K562 (cell line): ENCODE results near the gene ITPKB. TPM values are rescaled to one million over a fixed set of nuclear protein-coding genes. Genes with fewer than 3 reads are reported as not detected.

Source experiments
- ATAC-seq: fragments of 200-7000 bp; cut with Tn5 transposase; 3 replicates; pipeline ENCODE4 v1.9.1; 2020; ENCODE audit warnings: moderate library complexity
- BruUV-seq: library from RNA; stranded (reverse); fragments of 400-500 nt; replicated peaks from 2 replicates; lab custom pipeline; 2021; lab: Mats Ljungman, UMichigan
- CTCF ChIA-PET: fragments of 300-600 bp; formaldehyde crosslinking; extraction: SDS; loops from one replicate; lab custom pipeline; 2021; ENCODE audit warnings: low intra/inter-chr PET ratio; lab: Yijun Ruan, JAX
- POLR2A ChIA-PET: fragments of 300-600, 350-650 bp; sonication (Branson Sonifier 250); formaldehyde crosslinking; extraction: SDS; loops from one replicate; lab custom pipeline; 2021; ENCODE audit warnings: antibody characterized with exemption, inconsistent platforms; lab: Yijun Ruan, JAX
- DNase-seq, 4 experiments: peaks; one replicate each; pipeline versions ENCODE4 v3.0.0 to v3.0.0-alpha.2; 2011 to 2018; ENCODE audit warnings: low spot score in 3 of 4, mixed read lengths in 3 of 4; ENCODE audit errors: extremely low read depth in 1 of 4
- FAIRE-seq: peaks from 2 replicates; lab custom pipeline; 2011; peaks lifted over from hg19 to GRCh38; lab: Jason Lieb, UNC
- H2AFZ ChIP-seq: 2 replicates; pipeline ENCODE4 v1.6.0; 2011; ENCODE audit warnings: low read depth, low read length, control low read depth, inconsistent platforms
- H3K27ac ChIP-seq: fragments of 200-600 bp; 3 replicates; pipeline ENCODE4 v1.8.0; 2011; ENCODE audit warnings: low read depth, mild to moderate bottlenecking, control low read depth, inconsistent platforms, low read length, moderate library complexity, mixed read lengths; ENCODE audit errors: extremely low read depth
- H3K27me3 ChIP-seq, 2 experiments: fragments of 300-600 bp in 1 of 2; 2 replicates in 1 of 2; 3 replicates in 1 of 2; pipeline versions ENCODE4 v1.6.0 to v1.8.0; 2011; ENCODE audit warnings: inconsistent platforms in 2 of 2, low read length in 2 of 2, mild to moderate bottlenecking in 1 of 2, mixed read lengths in 1 of 2, moderate library complexity in 1 of 2; ENCODE audit not compliant: control insufficient read depth in 2 of 2, insufficient read depth in 2 of 2
- H3K36me3 ChIP-seq: fragments of 300-600 bp; 3 replicates; pipeline ENCODE4 v1.8.0; 2011; ENCODE audit warnings: mild to moderate bottlenecking, low read length, inconsistent platforms; ENCODE audit not compliant: control insufficient read depth, insufficient read depth
- H3K4me1 ChIP-seq, 2 experiments: fragments of 200-600 bp in 1 of 2; replicated peaks in 1 of 2; 2 replicates in 1 of 2; 3 replicates in 1 of 2; pipeline versions ENCODE4 v1.5.1 to v1.8.0; 2011; ENCODE audit warnings: inconsistent platforms in 2 of 2, low read length in 2 of 2, mild to moderate bottlenecking in 1 of 2, mixed read lengths in 1 of 2, moderate library complexity in 1 of 2; ENCODE audit not compliant: control insufficient read depth in 2 of 2, insufficient read depth in 2 of 2
- H3K4me2 ChIP-seq: 2 replicates; pipeline ENCODE4 v1.6.1; 2011; ENCODE audit warnings: low read length, control low read depth, inconsistent platforms, mixed read lengths; ENCODE audit not compliant: insufficient read depth
- H3K4me3 ChIP-seq: fragments of 200-600 bp; sonication (generic), shearing (Covaris generic); 2 replicates; pipeline ENCODE4 v1.5.1; 2016; ENCODE audit warnings: control low read depth, inconsistent platforms
- H3K79me2 ChIP-seq: fragments of 200-600 bp; 3 replicates; pipeline ENCODE4 v1.8.0; 2011; ENCODE audit warnings: low read length, inconsistent platforms; ENCODE audit not compliant: control insufficient read depth, insufficient read depth
- H3K9ac ChIP-seq, 2 experiments: 2 replicates each; pipeline versions ENCODE4 v1.6.0 to v1.6.1; 2011; ENCODE audit warnings: low read depth in 2 of 2, low read length in 2 of 2, control low read depth in 1 of 2, inconsistent platforms in 1 of 2, mild to moderate bottlenecking in 1 of 2, mixed read lengths in 1 of 2; ENCODE audit not compliant: insufficient read depth in 1 of 2
- H3K9me1 ChIP-seq: one replicate; pipeline ENCODE4 v1.6.0; 2011; ENCODE audit warnings: inconsistent platforms, mild to moderate bottlenecking, low read length, moderate library complexity; ENCODE audit not compliant: control insufficient read depth, insufficient read depth
- H3K9me3 ChIP-seq: replicated peaks from 2 replicates; pipeline ENCODE4 v1.5.1; 2011; ENCODE audit warnings: low read depth, low read length, inconsistent platforms; ENCODE audit not compliant: control insufficient read depth, insufficient read depth
- H4K20me1 ChIP-seq: replicated peaks from 2 replicates; pipeline ENCODE4 v1.6.1; 2011; ENCODE audit warnings: low read length, inconsistent platforms, mixed read lengths; ENCODE audit not compliant: control insufficient read depth, insufficient read depth
- C11orf30 ChIP-seq: fragments of 450-650 bp; IDR thresholded peaks from 2 replicates; pipeline ENCODE4 v1.6.1; 2016; ENCODE audit warnings: low read depth, mild to moderate bottlenecking
- CBX2 ChIP-seq: fragments of 200-600 bp; sonication (generic); IDR thresholded peaks from one replicate; pipeline ENCODE4 v1.6.1; 2012; ENCODE audit warnings: mild to moderate bottlenecking, low read length, inconsistent platforms; ENCODE audit not compliant: insufficient read depth, poor library complexity, severe bottlenecking
- CREBBP ChIP-seq: IDR thresholded peaks from one replicate; pipeline ENCODE4 v1.6.1; 2012; ENCODE audit warnings: low read depth, mild to moderate bottlenecking, control low read depth, inconsistent platforms, low read length
- JUN ChIP-seq, 2 experiments: sonication (generic) in 1 of 2; formaldehyde crosslinking in 1 of 2; IDR thresholded peaks; 2 replicates each; pipeline versions ENCODE4 v1.6.1 to v1.8.0; 2012 to 2022; ENCODE audit warnings: borderline replicate concordance in 2 of 2, mild to moderate bottlenecking in 2 of 2, improper control_type of control experiment in 1 of 2, low read depth in 1 of 2, low read length in 1 of 2, missing genetic modification reagents in 1 of 2
- SMAD1 ChIP-seq: fragments of 150-350 bp; IDR thresholded peaks from 2 replicates; pipeline ENCODE4 v1.6.1; 2014; ENCODE audit warnings: low read length, low read depth; ENCODE audit not compliant: partially characterized antibody
- ZFP36 ChIP-seq: fragments of 150-350 bp; IDR thresholded peaks from 2 replicates; pipeline ENCODE4 v1.6.1; 2018; ENCODE audit warnings: low read length, low read depth; ENCODE audit not compliant: partially characterized antibody
- ZNF133 ChIP-seq: fragments of 250-450 bp; sonication (Bioruptor Pico); IDR thresholded peaks from 2 replicates; pipeline ENCODE4 v1.4.0; 2020; ENCODE audit warnings: mild to moderate bottlenecking
- ZNF347 ChIP-seq: fragments of 450-650 bp; formaldehyde crosslinking; IDR thresholded peaks from 2 replicates; pipeline ENCODE4 v1.4.0; 2020; ENCODE audit warnings: low read depth, mild to moderate bottlenecking, moderate library complexity
- ZNF551 ChIP-seq: fragments of 250-450 bp; sonication (Bioruptor Pico); IDR thresholded peaks from 2 replicates; pipeline ENCODE4 v1.5.0; 2021; ENCODE audit warnings: mild to moderate bottlenecking, moderate library complexity
- ZNF695 ChIP-seq: fragments of 450-650 bp; formaldehyde crosslinking; IDR thresholded peaks from 2 replicates; pipeline ENCODE4 v1.4.0; 2020; ENCODE audit warnings: mild to moderate bottlenecking, moderate library complexity
- WGBS: fragments of 100-300 bp; shearing (Covaris generic); methylation state at CpG from one replicate; pipeline ENCODE4 v1.1.6; 2016; ENCODE audit warnings: low coverage, mixed read lengths; ENCODE audit not compliant: insufficient coverage; ENCODE audit errors: missing lambda C conversion rate; 5-methylcytosine and 5-hydroxymethylcytosine counted together
- in situ Hi-C: fragments of 300-500 bp; cut with MboI; formaldehyde crosslinking; loops from 4 replicates; pipeline ENCODE4 v1.15.0; 2018; ENCODE audit warnings: inconsistent platforms, mixed read lengths
- intact Hi-C: fragments of 100-400 bp; cut with micrococcal nuclease; formaldehyde crosslinking; loops from 2 replicates; pipeline ENCODE4 v1.14.2; 2022
- polyA plus RNA-seq, 8 experiments: library from polyadenylated mRNA; depleted of rRNA in 4 of 8; stranded (reverse) in 5 of 8; unstranded in 3 of 8; fragments of >200 nt; fragmentation: Nextera tagmentation in 2 of 8; fragmentation: Illumina TruSeq in 1 of 8; extraction: Ambion mirVana in 2 of 8; extraction: Trizol in 1 of 8; gene quantifications; 2 replicates each; pipeline versions ENCODE4 v1.2.1 to v1.2.3, GENCODE V29; 2011 to 2014; ENCODE audit warnings: inconsistent platforms in 1 of 8, missing spikeins in 1 of 8
- total RNA-seq, 7 experiments: library from RNA; depleted of rRNA in 6 of 7; stranded (reverse); fragments of >200 nt in 6 of 7; fragmentation: Illumina TruSeq in 2 of 7; extraction: Trizol in 2 of 7; gene quantifications; 2 replicates each; pipeline versions ENCODE4 v1.2.1 to v1.2.3, GENCODE V29; 2011 to 2021; ENCODE audit warnings: low replicate concordance in 1 of 7
- TF ChIP-seq, protein P1 (sequence below): fragments of 450-650 bp; formaldehyde crosslinking; IDR thresholded peaks from 2 replicates; pipeline ENCODE4 v1.4.0; 2020; ENCODE audit warnings: mild to moderate bottlenecking, moderate library complexity
- TF ChIP-seq, protein P2 (sequence below): sonication (generic); formaldehyde crosslinking; IDR thresholded peaks from 2 replicates; pipeline ENCODE4 v1.5.0; 2020; ENCODE audit warnings: missing genetic modification reagents
- TF ChIP-seq, protein P3 (sequence below): sonication (generic); formaldehyde crosslinking; IDR thresholded peaks from 2 replicates; pipeline ENCODE4 v1.8.1; 2022; ENCODE audit warnings: missing genetic modification reagents

The ITPKB gene
- total and polyA plus RNA-seq, 9 of the 15 experiments (the other 6 are each of a cell fraction or from before 2014, with no cell fraction given), result 0.01 to 0.22 TPM; not detected in 7

DNA sequence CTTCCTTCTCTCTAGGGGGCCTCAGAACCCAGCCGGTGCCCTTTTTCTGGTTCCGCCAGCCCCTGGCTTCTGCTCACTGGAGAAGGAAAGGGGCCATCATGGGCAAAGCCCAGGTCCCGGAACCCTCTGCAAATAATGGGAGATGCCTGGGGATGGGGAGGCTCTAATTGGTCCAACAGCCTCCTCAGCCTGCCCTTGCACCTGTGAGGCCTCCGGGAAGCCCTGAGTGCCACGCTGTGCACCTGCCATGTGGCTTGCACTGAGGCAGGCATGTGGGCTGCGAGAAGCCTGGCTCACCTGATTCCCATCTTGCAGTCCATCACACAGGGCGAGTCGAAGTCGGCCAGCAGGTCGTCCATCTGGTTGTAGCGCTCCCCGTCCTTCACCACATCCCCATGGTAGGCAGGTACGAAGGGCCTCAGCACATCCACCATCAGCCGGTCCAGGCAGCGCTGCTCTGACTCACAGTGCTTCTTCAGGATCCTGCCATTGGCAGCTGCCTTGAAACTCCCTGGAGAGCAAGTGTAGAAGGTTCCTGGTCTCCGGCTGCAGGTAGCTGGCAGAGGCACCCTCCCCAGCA, 92.1 kb downstream of the ITPKB start:
- H4K20me1 ChIP-seq, result peaks cover 8% of the 10 kb centered on the region; the same call in 1 of the 2 replicates
- H3K27ac ChIP-seq, result no peak overlapping the region
- BruUV-seq, result no TSS peak
- in situ Hi-C loops (no loop called here), intact Hi-C loops (no loop called here)
- CTCF ChIA-PET, result no interaction called here
- no peak for DNase-seq
- no peak overlapping the region for H2AFZ ChIP-seq
- no peak overlapping the region; a peak in 1 of 4 replicates for H3K9ac ChIP-seq
- H3K36me3 ChIP-seq, result no peaks in the 10 kb centered on the region
- 1% methylated on average over 16 of the region's 16 CpGs for WGBS
- H3K9me1 ChIP-seq, result no peaks in the 10 kb centered on the region
- H3K4me1 ChIP-seq, result peaks cover 8 to 23% of the 10 kb centered on the region in 2 experiments
- peaks cover 59 to 84% of the 10 kb centered on the region in 2 experiments for H3K27me3 ChIP-seq
- POLR2A ChIA-PET, result no interaction called here
- FAIRE-seq, result no peak
- H3K9me3 ChIP-seq, result no peaks in the 10 kb centered on the region
- H3K4me3 ChIP-seq, result no peak overlapping the region
- no peak for ATAC-seq
- H3K79me2 ChIP-seq, result no peaks in the 10 kb centered on the region
- no peak overlapping the region for H3K4me2 ChIP-seq
- no peak for TF ChIP-seq ZNF347 (CRISPR knock-in tag)
- TF ChIP-seq JUN (IDR thresholded peaks at IDR 0.05; ENCODE audit: borderline replicate concordance, low read depth, low read length), result no peak
- TF ChIP-seq JUN (CRISPR knock-in tag; IDR thresholded peaks at IDR 0.05; ENCODE audit: borderline replicate concordance), result no peak
- no peak for TF ChIP-seq ZFP36
- no peak for TF ChIP-seq ZNF551
- TF ChIP-seq, protein P1, sequence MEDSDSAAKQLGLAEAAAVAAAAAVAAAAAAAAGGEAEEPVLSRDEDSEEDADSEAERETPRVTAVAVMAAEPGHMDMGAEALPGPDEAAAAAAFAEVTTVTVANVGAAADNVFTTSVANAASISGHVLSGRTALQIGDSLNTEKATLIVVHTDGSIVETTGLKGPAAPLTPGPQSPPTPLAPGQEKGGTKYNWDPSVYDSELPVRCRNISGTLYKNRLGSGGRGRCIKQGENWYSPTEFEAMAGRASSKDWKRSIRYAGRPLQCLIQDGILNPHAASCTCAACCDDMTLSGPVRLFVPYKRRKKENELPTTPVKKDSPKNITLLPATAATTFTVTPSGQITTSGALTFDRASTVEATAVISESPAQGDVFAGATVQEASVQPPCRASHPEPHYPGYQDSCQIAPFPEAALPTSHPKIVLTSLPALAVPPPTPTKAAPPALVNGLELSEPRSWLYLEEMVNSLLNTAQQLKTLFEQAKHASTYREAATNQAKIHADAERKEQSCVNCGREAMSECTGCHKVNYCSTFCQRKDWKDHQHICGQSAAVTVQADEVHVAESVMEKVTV, result no peak
- no peak for TF ChIP-seq ZNF695 (CRISPR knock-in tag)
- TF ChIP-seq SMAD1, result no peak
- TF ChIP-seq, protein P2, sequence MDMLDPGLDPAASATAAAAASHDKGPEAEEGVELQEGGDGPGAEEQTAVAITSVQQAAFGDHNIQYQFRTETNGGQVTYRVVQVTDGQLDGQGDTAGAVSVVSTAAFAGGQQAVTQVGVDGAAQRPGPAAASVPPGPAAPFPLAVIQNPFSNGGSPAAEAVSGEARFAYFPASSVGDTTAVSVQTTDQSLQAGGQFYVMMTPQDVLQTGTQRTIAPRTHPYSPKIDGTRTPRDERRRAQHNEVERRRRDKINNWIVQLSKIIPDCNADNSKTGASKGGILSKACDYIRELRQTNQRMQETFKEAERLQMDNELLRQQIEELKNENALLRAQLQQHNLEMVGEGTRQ (CRISPR knock-in tag), result no peak
- TF ChIP-seq CBX2, result no peak
- TF ChIP-seq CREBBP, result no peak
- TF ChIP-seq, protein P3, sequence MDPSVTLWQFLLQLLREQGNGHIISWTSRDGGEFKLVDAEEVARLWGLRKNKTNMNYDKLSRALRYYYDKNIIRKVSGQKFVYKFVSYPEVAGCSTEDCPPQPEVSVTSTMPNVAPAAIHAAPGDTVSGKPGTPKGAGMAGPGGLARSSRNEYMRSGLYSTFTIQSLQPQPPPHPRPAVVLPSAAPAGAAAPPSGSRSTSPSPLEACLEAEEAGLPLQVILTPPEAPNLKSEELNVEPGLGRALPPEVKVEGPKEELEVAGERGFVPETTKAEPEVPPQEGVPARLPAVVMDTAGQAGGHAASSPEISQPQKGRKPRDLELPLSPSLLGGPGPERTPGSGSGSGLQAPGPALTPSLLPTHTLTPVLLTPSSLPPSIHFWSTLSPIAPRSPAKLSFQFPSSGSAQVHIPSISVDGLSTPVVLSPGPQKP (CRISPR knock-in tag), result no peak
- TF ChIP-seq C11orf30, result no peak
- no peak for TF ChIP-seq ZNF133 (CRISPR knock-in tag)
- TF ChIP-seq, all 486 proteins: peak for 0
